GM12801 (cell line): ENCODE data around the gene ERG.

Experiments used
- TF ChIP-seq, protein P1 (sequence below): IDR thresholded peaks from one replicate; pipeline ENCODE4 v1.5.1; 2011; ENCODE audit warnings: control low read depth; ENCODE audit not compliant: insufficient read length; ENCODE audit errors: extremely low read depth

The ERG gene

DNA sequence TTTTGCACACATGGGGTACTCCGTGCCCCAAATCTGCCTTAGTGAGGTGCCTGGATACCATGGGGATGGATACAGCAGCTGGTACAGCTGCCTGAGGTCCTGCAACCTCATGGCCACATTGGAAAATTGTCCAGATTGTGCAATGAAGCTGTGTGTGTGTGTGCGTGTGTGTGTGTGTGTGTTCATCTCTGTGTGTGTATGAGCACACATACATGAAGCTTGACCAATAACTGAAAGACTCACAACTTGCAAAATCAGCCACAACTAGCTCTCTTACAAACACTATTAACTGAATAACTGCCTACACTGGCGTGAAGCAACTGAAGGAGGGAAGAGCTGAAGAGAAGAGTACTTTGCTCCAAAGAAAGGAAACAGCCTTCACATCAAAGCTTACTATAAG is 78.1 kb downstream of the ERG start:
- TF ChIP-seq, protein P1, sequence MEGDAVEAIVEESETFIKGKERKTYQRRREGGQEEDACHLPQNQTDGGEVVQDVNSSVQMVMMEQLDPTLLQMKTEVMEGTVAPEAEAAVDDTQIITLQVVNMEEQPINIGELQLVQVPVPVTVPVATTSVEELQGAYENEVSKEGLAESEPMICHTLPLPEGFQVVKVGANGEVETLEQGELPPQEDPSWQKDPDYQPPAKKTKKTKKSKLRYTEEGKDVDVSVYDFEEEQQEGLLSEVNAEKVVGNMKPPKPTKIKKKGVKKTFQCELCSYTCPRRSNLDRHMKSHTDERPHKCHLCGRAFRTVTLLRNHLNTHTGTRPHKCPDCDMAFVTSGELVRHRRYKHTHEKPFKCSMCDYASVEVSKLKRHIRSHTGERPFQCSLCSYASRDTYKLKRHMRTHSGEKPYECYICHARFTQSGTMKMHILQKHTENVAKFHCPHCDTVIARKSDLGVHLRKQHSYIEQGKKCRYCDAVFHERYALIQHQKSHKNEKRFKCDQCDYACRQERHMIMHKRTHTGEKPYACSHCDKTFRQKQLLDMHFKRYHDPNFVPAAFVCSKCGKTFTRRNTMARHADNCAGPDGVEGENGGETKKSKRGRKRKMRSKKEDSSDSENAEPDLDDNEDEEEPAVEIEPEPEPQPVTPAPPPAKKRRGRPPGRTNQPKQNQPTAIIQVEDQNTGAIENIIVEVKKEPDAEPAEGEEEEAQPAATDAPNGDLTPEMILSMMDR = no peak

DNA sequence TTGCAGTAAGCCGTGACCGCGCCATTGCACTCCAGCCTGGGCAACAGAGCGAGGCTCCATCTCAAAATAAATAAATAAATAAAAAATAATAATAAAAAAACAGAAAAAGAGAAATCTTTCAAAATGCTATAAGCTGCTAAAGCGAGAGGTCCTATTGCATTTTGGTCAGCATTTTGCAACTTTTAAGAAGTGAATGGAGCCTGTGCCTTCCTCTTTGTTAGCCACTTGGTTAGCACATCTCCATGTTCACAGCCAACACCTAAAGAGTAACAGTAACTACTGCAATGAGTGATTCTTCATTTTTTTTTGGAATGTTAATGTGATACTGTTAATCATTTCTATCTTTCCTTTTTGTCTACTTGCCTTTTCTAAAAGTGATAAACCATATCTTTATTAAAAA is 80.6 kb downstream of the ERG start:
- TF ChIP-seq, protein P1 = no peak

GRCh38 chr21:38416791-38417190 is 81.5 kb downstream of the ERG start:
- TF ChIP-seq, protein P1 = no peak

DNA sequence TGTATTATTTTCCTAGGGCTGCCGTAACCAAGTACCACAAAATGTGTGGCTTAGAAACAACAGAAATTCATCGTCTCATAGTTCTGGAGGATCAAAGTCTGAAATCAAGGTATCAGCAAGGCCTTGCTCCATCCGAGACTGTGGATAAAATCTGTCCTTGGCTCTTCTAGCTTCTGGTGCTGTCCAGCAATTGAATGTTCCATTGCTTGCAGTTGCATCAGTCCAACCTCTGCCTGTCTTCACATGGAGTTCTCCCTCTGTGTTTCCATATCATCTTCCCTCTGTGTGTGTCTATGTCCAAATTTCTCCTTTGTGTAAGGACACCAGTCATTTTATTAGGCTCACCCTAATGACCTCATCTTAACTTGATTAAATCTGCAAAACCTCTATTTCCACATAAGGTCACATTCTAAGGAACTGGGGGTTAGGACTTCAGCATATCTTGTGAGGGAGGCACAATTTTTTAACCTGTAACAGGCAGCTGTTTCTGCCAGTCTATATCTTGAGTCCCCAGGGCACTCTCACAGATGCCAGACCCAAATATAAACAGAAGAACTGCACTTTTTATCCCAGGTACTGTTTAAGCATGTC is 84.2 kb downstream of the ERG start:
- TF ChIP-seq, protein P1 = no peak

- TF ChIP-seq, protein P1 = no peak
These were observed 87.8 kb downstream of the ERG start for GRCh38 chr21:38410466-38410865.

DNA sequence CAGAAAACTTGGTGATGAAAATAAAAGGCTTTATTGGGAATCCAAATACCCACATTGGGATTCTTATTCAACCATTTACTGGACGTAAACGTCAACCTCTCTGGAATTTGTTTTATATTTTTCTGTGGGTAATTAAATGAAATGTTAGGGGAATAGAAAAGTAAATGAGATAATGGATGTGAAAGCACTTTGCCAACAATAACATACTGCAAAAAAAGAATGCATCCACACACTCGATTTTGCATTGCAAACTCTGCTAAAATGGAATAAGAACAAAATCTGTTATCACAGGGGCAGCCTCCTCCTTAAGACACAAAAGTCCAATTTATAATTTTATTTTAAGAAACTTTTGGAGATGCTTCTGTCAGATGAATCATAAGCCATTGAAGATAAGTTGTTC is 88.4 kb downstream of the ERG start:
- TF ChIP-seq, protein P1 = no peak

DNA sequence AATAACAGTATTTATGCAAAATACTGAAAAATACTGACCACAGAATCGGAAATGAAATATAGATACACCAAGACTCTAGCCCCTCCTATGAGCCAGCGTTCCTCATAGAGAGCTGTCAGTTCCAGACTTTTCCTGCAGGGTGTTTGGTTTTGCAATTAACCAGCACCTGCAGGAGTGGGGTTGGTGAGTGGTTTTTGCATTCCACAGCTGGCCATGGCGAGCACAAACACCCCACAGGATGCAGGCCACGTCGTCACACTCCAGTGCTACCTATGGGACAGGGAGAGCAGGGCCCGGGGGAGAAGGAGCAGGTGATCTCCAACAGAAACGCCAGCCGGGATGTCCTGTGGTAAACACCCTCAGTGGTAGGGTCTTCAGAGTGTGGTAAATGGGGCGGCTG is 94.1 kb downstream of the ERG start:
- TF ChIP-seq, protein P1 = no peak

- TF ChIP-seq, protein P1 = no peak
These were observed 95.5 kb downstream of the ERG start for GRCh38 chr21:38402795-38403194.
